ENCODE data around the gene ABR.

ABR gene

DNA sequence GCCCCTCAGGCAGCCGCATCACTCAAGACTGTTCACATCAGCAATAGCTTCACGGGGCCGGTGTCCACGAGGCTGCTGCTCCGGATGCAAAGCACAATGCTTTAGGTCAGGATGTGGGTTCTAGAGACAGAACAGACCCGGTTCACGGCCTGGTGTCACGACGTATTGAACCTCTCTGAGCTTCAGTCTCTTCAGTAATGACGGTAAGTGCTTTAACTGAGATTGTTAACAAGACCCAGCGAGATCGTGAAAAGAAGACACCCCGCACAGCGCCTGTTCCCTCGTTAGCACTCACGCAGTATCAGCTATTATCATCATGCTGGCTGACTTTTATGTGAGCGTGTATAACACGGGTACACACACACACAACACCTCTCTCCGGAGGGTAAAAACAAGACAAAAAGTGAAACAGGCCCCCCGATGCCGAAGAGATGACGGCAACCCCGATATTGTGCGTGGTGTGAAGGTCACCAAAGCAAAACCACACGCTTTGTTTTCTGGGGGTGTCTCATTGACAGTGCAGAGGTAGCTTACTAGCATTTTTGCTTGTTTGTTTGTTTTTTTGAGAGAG, 21.4 kb upstream of the ABR start:
- DNase-seq: no peak

DNA sequence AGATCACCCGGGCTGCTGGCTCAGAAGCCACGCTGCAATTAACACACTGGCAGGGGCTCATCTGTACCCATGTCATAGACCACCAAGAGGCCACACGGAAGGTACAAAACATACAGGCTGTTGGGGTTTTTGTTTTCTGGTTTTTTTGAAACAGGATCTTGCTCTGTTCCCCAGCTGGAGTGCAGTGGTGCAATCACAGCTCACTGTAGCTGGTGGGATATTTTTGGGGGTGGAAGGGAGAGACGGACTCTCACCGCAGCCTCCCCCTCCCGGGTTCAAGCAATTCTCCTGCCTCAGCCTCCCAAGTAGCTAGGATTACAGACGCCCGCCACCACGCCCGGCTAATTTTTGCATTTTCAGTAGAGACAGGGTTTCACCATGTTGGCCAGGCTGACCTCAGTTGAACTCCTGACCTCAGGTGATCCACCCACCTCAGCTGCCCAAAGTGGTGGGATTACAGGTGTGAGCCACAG, 19.5 kb upstream of the ABR start:
- DNase-seq: peak in 1 of 2 experiments; percentile 9

DNA sequence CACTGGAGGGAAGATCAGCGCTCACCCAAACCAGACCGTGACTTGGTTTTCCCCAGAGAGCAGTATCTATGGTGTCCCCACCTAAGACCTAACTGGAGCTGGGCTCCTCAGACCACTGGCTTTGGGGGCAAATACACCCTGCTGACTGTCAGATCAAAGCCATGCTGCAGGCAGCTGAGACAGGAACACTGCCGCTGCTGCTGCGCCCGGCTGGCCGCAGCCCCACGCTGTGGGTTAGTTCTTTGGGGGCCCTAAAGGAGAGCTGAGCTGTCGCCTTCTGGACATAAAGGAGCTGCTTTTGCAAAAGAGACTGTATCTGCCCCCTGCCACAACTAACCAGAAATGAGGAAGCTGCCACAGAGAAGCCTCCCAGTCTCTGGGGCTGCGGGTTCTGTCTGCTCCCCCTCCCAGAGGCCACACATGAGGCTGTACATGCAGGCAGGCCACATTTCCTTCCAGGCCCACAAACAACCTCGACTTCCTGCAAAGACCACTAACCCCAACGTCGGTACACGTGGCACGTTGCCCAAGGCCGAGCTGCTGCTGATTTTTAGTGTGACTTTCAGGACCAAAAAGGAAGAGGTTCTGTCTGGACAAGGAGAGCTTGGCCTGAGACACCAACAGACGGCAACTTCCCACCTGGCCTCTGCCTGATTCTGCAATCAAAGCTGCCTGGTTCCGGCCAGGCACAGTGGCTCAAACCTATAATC, 18.2 kb upstream of the ABR start:
- DNase-seq: peak; percentile 90 to 91

DNA sequence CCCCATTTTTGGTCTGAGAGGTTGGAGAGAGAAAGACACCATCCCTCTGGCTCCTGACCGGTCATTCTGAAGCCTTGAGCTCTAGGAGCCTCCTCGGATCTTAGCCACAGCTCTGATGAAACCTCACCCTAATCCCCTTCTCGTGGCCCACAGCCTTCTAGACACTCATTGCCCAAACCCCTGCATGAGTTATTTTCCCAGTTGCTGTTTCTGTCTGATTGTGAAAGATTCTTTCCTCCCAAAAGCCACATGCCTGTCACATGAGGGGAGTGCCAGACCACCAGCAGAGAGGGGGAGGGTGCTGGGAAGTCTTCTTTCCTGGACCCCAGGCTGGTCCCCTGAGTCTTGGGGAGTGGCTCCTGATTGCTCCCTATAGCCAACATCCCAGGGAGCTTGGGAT, 17.6 kb upstream of the ABR start:
- peak; percentile 57 to 64 for DNase-seq

DNA sequence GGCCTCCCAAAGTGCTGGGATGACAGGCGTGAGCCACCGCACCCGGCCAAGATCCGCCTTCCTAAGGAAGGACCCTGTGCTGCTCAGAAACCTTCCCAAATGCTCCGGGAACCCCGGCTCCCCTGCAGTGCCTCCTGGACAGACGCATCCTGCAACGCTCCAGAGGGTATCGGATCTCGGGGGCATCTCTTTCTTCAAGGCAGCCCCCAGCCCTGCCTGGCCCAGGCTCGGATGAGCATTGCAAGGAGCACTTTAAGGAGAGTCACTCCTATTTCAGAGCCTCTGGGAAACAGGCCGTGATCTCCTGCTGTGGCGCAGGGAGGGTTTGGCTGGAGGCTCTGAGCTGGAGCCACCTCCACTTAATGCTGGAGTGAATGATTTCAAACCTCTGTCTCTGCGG, 17.2 kb upstream of the ABR start:
- no peak for DNase-seq

DNA sequence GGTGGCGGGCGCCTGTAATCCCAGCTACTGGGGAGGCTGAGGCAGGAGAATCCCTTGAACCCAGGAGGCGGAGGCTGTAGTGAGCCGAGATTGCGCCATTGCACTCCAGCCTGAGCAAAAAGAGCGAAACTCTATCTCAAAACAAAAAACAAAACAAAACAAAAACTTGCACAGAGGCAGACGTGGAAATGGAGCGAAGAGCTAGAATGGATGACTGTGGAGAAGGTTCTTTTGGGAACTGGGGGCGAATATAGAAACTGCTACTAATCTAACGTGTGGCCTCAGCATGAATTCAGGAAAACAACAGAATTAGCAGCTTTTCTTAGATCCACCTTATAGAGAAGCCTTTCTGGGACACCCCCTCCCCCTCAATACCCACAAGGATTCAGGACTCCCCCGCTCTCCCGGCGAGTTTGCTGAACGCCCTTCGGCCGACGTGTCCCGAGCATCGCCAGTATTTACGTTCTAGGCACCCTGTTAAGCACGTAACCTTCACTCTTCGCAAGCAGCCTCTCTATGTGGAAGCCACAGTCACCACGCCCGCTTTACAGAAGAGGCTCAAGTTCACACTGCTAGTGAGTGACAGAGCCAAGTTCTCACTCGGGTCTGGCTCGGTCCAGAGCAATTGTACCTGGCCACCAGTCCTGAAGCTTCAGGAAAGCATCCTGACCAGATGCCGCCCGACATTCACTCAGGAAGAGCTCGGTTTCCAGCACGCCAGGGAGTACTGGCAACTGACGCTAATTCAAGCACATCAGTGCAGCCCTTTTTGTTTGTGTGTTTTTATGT, 13.3 kb upstream of the ABR start:
- no peak for DNase-seq

DNA sequence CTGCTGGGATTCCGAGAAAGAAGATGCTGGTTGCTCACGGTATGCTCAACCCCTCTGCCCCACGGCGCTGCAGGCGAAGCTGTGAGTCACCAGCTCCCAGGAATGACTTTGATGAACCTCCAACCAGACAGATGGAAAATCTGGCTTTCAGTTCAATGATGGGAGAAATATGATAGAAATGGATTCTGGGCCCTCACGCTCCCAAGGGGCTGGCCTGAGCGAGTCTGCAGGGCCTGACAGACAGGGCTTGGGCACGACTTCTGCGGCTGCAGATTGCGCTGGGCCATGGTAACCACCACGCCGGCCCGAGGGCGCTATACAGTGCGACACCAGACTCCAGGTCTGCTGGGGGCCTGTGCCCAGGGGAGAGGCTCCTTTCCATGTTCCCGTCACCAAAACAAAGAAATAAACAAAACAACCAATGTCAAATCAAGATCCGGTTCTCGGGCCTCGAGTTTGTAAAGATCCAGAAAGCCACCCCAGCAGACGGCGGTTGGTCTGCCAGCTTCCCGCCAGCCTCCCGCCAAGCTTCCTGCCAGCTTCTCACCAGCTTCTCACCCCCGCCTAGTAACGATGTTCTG, 11.1 kb upstream of the ABR start:
- DNase-seq: no peak

DNA sequence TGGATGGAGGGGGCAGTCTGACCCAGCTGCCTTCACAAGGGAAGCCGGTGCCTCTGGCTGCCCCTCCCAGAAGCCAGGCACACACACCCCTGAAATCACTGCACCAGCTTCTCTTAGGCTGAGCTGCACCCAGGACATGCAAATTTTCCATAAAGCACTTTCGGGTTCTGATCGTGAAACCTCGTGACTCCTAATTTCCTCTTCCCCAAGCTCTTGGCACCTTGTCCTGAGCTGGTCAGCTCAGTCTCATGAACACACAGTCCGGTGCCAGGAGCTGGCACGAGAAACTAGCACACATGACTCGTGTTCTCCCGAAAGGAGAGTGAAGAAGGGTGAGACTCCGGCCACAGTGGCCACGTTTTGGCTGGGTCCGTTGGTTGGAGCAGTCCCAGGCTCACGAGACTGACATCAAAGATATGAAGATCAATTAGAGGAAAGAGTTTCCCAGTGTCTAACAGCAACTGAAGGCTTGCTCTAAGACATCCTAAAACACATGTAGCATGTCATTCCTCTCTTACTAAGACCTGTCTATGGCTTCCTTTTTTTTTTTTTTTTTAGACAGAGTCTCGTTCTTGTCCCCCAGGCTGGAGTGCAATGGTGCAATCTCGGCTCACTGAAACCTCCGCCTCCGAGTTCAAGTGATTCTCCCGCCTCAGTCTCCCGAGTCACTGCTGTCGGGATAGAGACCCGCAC, 9.2 kb upstream of the ABR start:
- no peak for DNase-seq

DNA sequence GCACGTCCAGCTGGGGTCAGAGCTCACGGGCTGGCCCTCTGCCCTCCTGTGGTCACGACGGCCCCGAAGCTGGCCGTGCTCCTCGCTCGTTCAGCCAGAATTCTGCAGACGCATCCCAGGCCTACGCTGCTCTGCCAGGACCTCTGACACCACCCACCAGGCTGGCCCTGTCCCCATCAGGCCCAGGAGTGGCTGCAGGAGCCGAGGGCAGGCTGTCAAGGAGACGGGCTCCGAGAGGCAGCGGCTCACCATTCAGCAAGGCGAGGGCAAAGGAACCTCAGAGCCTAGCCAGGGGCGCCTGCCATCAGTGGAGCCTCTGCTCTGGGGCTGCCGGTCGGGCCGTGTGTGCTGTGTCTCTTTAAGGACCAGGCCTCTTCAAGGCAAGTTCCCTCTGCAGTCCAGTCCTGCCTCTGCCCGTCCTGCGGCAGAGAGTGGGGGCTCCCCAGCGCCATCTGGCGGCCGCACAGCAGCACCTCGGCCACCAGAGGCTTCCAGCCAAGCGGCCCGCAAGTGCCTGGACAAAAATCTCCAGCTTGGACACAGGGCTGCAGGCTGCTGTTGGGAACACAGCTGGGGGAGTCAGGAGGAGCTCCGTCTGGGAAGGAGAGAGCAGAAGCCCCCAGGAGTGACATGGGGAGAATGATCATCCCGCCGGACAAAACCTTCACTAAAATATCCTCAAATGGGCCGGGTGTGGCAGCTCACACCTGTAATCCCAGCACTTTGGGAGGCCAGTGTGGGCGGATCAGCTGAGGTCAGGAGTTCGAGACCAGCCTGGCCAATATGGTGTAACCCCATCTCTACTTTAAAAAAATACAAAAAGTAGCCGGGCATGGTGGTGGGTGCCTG, 7.4 kb upstream of the ABR start:
- peak; percentile 47 to 50 for DNase-seq

DNA sequence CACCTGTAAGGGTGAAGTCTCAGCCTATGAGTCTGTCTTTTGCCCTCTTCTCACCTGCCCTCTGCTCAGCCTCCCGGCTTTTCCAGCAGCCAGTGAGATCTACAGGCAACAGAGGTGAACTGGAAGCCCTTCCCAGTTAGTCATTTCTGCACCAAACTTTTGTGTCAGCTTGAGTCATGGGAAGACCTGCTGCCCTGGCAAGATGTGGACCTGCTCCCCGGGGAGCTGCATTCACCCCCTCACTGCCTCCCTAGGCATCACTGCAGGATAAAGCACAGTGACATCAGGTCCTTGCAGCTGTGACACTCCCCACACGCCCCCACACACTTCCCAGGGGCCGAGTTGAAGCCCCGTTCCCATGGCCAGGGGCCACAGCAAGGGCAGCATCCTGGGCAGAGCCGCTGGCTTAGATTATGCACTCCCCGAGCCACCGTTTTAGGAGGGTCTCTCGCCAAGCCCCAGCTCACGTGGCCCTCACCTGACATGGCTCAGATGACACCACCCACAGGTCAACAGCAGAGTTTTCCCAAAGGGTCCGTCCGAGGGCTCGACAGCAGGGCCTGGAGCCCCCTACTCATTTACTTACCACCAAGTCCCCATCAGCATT, 6.5 kb upstream of the ABR start:
- no peak for DNase-seq

DNA sequence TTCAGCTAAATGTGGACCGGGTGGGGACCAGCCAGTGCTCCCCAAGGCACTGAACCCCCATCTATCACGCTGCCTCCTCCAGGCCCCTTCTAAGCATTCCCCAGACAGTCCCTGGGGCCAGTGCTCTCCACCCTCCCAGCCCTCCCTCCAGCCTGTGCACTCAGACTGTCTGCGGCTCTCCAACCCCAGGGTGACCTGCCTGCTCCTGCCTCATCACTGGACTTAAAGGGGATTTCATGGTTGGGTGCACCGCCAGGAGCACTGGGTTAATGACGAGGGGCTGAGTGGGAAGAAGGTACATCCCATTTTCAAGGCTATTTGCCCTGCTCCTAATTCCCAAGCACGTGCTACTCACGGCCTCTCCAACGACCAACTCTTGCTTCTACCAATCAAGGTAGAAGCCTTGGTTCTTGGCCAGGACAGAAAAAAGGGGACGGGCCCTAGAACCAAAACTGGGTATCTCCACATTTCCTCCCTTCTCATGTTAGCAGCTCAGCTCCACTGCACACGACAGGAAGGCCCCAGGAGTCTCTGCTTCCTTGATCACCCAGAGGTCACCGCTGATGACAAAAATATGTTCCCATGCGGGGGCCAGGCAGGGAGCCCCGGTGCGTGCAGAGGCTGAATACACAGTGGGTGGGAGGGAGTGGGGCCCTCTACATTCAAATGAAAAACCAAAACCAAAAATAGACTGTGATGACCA, 3.5 kb upstream of the ABR start:
- DNase-seq: peak; percentile 30 to 51

DNA sequence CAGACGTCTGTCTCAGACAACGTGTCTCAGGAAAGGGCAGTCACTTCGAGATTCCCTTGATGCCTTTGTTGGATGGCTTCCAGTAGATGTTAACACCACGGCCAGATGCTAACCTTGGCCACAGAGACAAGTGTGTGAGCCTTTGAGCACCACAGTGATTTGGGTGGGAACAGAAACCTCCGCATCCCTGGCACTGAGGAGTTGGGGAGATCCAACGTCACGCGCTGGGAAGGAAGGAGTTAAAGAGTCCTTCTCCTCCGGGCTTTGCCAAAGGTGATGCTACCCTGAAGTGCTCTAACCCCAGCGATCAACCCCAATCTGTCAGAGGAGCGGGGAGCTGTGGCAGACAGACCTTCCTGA, 3.0 kb upstream of the ABR start:
- no peak for DNase-seq

DNA sequence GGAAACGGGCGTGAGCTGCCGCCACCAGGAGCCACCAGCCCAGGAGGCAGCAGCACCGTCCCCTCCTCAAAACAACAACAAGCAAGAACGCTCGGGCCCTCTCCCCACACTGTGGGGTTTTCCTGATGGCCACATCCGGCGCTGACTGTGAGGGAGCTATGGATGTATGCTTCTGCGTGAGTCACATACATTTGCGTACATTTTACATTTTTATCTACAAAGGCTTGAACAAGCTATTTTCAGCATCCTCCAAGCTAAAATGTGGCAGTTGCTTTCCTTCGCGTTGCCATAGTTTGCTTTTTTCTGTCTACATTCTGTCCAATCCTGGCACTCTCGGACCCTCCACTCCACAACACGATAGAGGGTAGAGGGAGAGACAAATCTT, 2.0 kb upstream of the ABR start:
- no peak for DNase-seq

DNA sequence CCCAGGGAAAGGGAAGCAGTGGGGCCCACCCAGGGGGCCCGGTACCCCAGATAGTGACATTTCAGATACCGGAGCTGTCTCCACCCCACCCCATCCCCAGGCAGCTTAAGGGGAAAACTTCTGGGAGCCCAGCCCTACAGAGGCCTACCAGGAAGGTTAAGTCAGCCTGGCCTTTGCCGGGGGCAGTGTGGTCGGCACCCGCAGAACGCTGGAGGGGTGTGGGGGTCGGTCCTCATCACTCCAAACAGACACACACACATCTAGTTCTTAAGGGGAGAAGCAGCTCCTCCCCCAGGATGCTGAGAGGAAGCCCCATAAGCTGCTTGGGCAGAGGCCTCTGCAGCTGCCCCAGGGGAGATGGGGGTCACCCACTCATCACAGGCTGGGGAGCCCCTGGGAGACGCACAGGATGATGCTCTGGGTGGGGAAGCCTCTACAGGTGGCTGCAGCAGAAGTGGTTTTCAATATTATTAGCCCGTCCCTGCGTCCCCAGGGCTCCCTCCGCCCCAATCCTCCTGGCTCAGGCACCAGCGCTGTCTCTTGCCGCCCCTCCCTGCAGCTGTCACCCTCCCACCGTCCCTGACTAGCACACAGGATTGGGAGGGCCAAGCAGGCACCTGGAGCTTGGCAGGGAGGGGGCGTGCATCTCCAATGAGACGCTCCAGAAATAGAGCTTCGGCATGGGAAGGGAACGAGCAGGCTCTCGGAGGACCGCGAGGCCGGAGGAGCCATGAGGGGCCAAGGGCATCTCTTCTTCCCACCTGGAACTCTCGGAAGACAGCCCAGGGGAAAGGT, 1.4 kb upstream of the ABR start:
- DNase-seq: no peak

DNA sequence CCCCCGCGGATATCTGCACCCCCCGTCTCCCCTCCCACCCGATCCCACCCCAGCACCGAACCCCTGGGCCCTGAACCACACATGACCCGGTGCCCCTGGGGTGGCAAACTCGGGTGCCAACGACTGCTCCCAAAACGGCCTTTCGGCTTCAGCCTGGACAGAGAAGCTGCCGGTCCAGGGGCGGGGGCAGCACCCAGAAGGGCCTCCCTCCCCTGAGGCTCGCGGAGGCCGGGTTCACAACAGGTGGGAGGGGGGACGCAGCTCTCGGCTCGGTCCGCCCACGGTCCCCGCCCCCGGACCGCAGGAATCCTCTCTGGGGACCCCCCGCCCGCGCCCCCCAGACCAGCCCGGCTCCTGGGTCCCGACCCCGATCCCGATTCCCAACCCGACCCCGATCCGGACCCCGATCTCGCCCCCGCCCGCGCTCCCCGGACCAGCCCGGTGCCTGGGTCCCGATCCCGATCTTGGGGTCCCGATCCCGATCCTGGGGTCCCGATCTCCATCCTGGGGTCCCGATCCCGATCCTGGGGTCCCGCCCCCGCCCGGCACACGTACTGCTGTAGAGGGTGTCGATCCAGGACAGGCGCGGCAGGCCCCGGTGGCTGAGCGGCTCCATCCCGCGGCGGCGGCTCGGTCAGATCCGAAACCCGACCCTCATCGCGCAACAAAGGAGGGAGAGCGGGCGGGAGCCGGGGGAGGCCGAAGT, 516 bp downstream of the ABR start:
- no peak for DNase-seq

DNA sequence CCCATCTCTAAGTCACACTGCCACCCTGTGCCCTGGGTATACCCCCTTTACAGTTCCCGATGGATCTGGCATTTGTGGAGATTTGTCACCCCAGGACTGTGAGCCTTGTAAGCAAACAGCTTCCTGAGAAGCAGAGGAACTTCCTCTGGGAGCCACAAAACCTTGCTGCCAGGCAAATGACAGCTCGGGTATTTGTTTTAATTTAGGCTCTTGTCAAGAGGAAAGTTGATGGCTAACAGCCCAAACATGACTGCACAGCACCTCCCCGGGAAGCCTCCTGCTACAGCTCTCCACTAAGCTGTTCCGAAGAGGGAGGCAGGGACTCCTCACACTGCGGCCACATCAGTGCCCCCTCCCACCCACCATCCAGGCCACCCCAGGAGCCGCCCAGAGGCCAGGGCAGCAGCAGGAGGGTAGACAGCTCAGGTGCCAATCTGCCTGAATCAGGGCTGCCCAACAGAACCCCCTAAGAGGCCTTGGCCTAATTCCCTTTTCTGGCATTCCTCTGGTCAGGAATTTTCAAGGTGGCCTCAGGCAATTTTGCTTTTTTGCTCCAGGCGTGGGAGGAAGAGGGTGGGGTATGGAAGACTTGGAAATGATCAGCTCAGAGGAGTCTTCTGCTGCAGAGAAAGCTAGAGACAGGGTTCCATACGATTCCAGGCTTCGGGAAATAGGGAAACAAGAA, 2.6 kb downstream of the ABR start:
- DNase-seq: no peak

DNA sequence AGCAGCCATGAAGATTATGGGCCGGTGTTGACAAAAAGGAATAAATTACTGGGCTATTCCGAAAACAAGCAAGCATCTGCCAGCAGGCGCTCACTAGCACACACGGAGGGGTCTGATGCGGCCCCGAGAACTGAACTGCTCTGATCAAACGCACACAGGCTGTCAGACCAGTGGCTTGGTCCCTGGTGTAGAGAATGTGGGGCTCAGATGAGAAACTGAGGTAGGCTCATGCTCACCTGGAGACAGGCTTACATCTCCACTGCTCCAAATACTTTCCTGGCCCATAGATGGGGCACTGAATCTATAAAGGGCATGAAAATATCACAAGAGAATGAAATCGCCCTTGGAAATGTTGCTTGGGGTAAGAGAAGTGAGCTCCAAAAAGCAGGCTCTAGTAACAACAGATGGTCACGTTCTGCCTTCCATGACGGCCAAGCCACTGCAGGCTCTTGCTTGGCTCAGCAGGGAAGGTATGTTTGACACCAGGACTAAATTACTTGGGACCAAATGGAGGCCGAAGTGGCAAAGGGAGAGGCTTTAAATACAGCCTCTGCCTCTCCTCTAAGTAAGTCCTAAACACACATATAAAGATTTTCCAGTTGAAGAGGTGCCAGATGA, 5.4 kb downstream of the ABR start:
- DNase-seq: no peak

DNA sequence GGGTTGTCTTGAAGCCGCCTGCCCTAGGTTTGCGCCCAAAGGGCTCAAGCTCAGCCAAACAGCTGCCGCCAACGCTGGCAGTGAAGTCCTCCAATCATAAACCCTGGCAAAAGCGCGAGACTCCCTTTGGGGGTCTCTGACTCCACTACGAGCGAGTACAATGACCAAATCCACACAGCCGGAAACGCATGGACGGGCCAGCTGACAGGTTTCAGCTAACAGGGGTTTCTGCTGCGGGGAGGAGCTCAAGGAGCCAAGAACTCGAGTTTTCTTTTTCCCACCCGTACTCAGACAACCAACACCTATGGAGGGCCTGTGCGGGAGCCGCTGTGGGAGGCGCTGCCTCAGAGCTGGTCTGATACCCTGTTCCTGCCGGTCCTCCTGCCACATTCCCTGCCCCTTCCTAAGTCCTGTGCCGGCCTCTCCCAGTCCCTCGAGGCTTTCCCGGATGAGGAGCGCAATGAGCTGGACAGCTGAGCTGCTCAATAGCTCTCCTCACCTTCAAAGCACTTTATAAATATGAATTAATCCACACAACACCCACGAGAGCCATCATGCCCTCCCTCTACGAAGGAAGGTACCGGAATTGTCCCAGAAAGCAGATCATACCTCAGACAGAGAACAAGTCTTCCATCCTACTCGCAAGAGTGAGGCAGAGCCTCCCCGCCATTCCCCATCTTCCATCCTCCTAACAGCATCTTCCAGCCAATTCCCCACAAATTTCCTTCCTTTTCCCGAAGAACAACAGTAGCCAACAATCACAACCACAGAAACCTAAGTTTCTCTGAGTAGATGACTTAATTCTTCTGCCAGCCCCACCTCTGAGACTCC, 6.1 kb downstream of the ABR start:
- no peak for DNase-seq

Measured in Kasumi-1 (cell line).